GM12891 (cell line): ENCODE measurements around the gene DIS3L2.

Experiments used
- POLR2A ChIP-seq: IDR thresholded peaks from 2 replicates; pipeline ENCODE4 v1.6.1; 2011; ENCODE audit warnings: low read depth, low read length, control low read depth
- POLR2AphosphoS5 ChIP-seq: IDR thresholded peaks from 2 replicates; pipeline ENCODE4 v1.6.1; 2011; ENCODE audit warnings: low read depth, low read length, control low read depth
- POU2F2 ChIP-seq: IDR thresholded peaks from 2 replicates; pipeline ENCODE4 v1.6.1; 2011; ENCODE audit warnings: low read depth, mild to moderate bottlenecking, control low read depth, low read length, moderate library complexity
- TAF1 ChIP-seq: IDR thresholded peaks from 2 replicates; pipeline ENCODE4 v1.6.1; 2011; ENCODE audit warnings: low read depth, low read length, control low read depth

- TF ChIP-seq POLR2A (no peak), TAF1 (no peak), POLR2AphosphoS5 (no peak), POU2F2 (no peak)
Measured at GRCh38 chr2:232147440-232148077, 186.0 kb downstream of the DIS3L2 start.
